ENCODE results near the gene HIVEP3.

The HIVEP3 gene

GRCh38 chr1:41917076-41917475 is 1.6 kb downstream of the HIVEP3 start:
- Histone ChIP-seq H3K4me2 (no peak overlapping the region), H2AFZ (ENCODE audit: low read depth) (no peak overlapping the region), H3K4me3 (IDR thresholded peaks at IDR 0.05; ENCODE audit: insufficient read depth, low read depth, low read length) (no peak overlapping the region), H3K27ac (no peak overlapping the region), H3K27me3 (ENCODE audit: insufficient read depth, low read depth) (no peaks in the 10 kb centered on the region), H3K36me3 (ENCODE audit: insufficient read depth) (no peaks in the 10 kb centered on the region), H3K4me1 (ENCODE audit: low read depth, poor library complexity, severe bottlenecking) (no peaks in the 10 kb centered on the region), H3K9ac (no peak overlapping the region), H4K20me1 (ENCODE audit: insufficient read depth) (no peaks in the 10 kb centered on the region), H3K79me2 (ENCODE audit: insufficient read depth, low read depth) (no peaks in the 10 kb centered on the region)
- TF ChIP-seq, protein P1, sequence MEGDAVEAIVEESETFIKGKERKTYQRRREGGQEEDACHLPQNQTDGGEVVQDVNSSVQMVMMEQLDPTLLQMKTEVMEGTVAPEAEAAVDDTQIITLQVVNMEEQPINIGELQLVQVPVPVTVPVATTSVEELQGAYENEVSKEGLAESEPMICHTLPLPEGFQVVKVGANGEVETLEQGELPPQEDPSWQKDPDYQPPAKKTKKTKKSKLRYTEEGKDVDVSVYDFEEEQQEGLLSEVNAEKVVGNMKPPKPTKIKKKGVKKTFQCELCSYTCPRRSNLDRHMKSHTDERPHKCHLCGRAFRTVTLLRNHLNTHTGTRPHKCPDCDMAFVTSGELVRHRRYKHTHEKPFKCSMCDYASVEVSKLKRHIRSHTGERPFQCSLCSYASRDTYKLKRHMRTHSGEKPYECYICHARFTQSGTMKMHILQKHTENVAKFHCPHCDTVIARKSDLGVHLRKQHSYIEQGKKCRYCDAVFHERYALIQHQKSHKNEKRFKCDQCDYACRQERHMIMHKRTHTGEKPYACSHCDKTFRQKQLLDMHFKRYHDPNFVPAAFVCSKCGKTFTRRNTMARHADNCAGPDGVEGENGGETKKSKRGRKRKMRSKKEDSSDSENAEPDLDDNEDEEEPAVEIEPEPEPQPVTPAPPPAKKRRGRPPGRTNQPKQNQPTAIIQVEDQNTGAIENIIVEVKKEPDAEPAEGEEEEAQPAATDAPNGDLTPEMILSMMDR (conservative IDR thresholded peaks at IDR 0.05; ENCODE audit: low read depth, low read length): no peak

GRCh38 chr1:41915786-41916571 is 2.7 kb downstream of the HIVEP3 start:
- Histone ChIP-seq H3K4me3 (IDR thresholded peaks at IDR 0.05; ENCODE audit: insufficient read depth, low read depth, low read length) (no peak overlapping the region), H3K4me1 (ENCODE audit: low read depth, poor library complexity, severe bottlenecking) (no peaks in the 10 kb centered on the region), H3K4me2 (no peak overlapping the region), H2AFZ (ENCODE audit: low read depth) (no peak overlapping the region), H3K79me2 (ENCODE audit: insufficient read depth, low read depth) (no peaks in the 10 kb centered on the region), H3K27me3 (ENCODE audit: insufficient read depth, low read depth) (no peaks in the 10 kb centered on the region), H4K20me1 (ENCODE audit: insufficient read depth) (no peaks in the 10 kb centered on the region), H3K9ac (no peak overlapping the region), H3K36me3 (ENCODE audit: insufficient read depth) (no peaks in the 10 kb centered on the region), H3K27ac (no peak overlapping the region)
- TF ChIP-seq, protein P1 (conservative IDR thresholded peaks at IDR 0.05; ENCODE audit: low read depth, low read length): no peak

- H3K27ac ChIP-seq: no peak overlapping the region
- no peak overlapping the region for H2AFZ ChIP-seq (ENCODE audit: low read depth)
- no peaks in the 10 kb centered on the region for H4K20me1 ChIP-seq (ENCODE audit: insufficient read depth)
- no peak overlapping the region for H3K9ac ChIP-seq
- H3K79me2 ChIP-seq (ENCODE audit: insufficient read depth, low read depth): no peaks in the 10 kb centered on the region
- H3K4me2 ChIP-seq: no peak overlapping the region
- TF ChIP-seq, protein P1 (conservative IDR thresholded peaks at IDR 0.05; ENCODE audit: low read depth, low read length): no peak
- H3K27me3 ChIP-seq (ENCODE audit: insufficient read depth, low read depth): no peaks in the 10 kb centered on the region
- no peaks in the 10 kb centered on the region for H3K4me1 ChIP-seq (ENCODE audit: low read depth, poor library complexity, severe bottlenecking)
- H3K4me3 ChIP-seq (IDR thresholded peaks at IDR 0.05; ENCODE audit: insufficient read depth, low read depth, low read length): no peak overlapping the region
- H3K36me3 ChIP-seq (ENCODE audit: insufficient read depth): no peaks in the 10 kb centered on the region
Measured at GRCh38 chr1:41914516-41914915, 4.2 kb downstream of the HIVEP3 start.

GRCh38 chr1:41913014-41913413 is 5.7 kb downstream of the HIVEP3 start:
- no peak overlapping the region for H2AFZ ChIP-seq (ENCODE audit: low read depth)
- no peaks in the 10 kb centered on the region for H3K4me1 ChIP-seq (ENCODE audit: low read depth, poor library complexity, severe bottlenecking)
- H3K36me3 ChIP-seq (ENCODE audit: insufficient read depth): no peaks in the 10 kb centered on the region
- H3K9ac ChIP-seq: no peak overlapping the region
- no peaks in the 10 kb centered on the region for H3K27me3 ChIP-seq (ENCODE audit: insufficient read depth, low read depth)
- H3K4me3 ChIP-seq (IDR thresholded peaks at IDR 0.05; ENCODE audit: insufficient read depth, low read depth, low read length): no peak overlapping the region
- no peak overlapping the region for H3K4me2 ChIP-seq
- TF ChIP-seq, protein P1 (conservative IDR thresholded peaks at IDR 0.05; ENCODE audit: low read depth, low read length): no peak
- H4K20me1 ChIP-seq (ENCODE audit: insufficient read depth): no peaks in the 10 kb centered on the region
- no peak overlapping the region for H3K27ac ChIP-seq
- no peaks in the 10 kb centered on the region for H3K79me2 ChIP-seq (ENCODE audit: insufficient read depth, low read depth)

Data from KMS-11 (cell line).